OCI-LY3 (cell line): ENCODE data around the gene UPK3A.

Experiments
- EZH2phosphoT487 ChIP-seq: fragments of 200-600 bp; shearing (Covaris generic); IDR thresholded peaks from 2 replicates; pipeline ENCODE4 v1.6.1; 2018; ENCODE audit warnings: antibody characterized with exemption, mixed run types, low read depth
- TF ChIP-seq, protein P1 (sequence below): fragments of 200-600, 300-600 bp; sonication (generic); IDR thresholded peaks from 2 replicates; pipeline ENCODE4 v1.5.1; 2014; ENCODE audit warnings: antibody characterized with exemption, low read length, low read depth

GRCh38 chr22:45278125-45278524 lies 6.6 kb upstream of the UPK3A start:
- TF ChIP-seq, protein P1, sequence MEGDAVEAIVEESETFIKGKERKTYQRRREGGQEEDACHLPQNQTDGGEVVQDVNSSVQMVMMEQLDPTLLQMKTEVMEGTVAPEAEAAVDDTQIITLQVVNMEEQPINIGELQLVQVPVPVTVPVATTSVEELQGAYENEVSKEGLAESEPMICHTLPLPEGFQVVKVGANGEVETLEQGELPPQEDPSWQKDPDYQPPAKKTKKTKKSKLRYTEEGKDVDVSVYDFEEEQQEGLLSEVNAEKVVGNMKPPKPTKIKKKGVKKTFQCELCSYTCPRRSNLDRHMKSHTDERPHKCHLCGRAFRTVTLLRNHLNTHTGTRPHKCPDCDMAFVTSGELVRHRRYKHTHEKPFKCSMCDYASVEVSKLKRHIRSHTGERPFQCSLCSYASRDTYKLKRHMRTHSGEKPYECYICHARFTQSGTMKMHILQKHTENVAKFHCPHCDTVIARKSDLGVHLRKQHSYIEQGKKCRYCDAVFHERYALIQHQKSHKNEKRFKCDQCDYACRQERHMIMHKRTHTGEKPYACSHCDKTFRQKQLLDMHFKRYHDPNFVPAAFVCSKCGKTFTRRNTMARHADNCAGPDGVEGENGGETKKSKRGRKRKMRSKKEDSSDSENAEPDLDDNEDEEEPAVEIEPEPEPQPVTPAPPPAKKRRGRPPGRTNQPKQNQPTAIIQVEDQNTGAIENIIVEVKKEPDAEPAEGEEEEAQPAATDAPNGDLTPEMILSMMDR = no peak
- TF ChIP-seq EZH2phosphoT487 = no peak
